Smooth muscle cell (in vitro differentiated cells): Measurements from ENCODE around the gene KMT5B. TPM values are rescaled to one million over a fixed set of nuclear protein-coding genes. Genes with fewer than 3 reads are reported as not detected.

ENCODE experiments used
- DNase-seq: peaks from one replicate; lab custom pipeline; 2025; ENCODE audit not compliant: unreplicated experiment; lab: John Stamatoyannopoulos, UW
- H2AFZ ChIP-seq: fragments of 200-600 bp; sonication (generic); 2 replicates; pipeline ENCODE4 v1.6.0; 2016; ENCODE audit warnings: antibody characterized with exemption, low read depth, mild to moderate bottlenecking
- H3F3A ChIP-seq: fragments of 200-600 bp; sonication (generic); 2 replicates; pipeline ENCODE4 v1.6.0; 2017; ENCODE audit warnings: antibody characterized with exemption, low read depth
- H3K27ac ChIP-seq: fragments of 200-600 bp; sonication (generic); 2 replicates; pipeline ENCODE4 v1.5.1; 2016; ENCODE audit warnings: low read depth, mild to moderate bottlenecking
- H3K27me3 ChIP-seq: fragments of 200-600 bp; sonication (generic); 2 replicates; pipeline ENCODE4 v1.6.1; 2016; ENCODE audit warnings: low read depth, mild to moderate bottlenecking
- H3K36me3 ChIP-seq: fragments of 200-600 bp; sonication (generic); 2 replicates; pipeline ENCODE4 v1.5.1; 2016; ENCODE audit warnings: low read depth
- H3K4me1 ChIP-seq: fragments of 200-600 bp; sonication (generic); 2 replicates; pipeline ENCODE4 v1.5.1; 2016; ENCODE audit warnings: low read depth
- H3K4me2 ChIP-seq: fragments of 200-600 bp; sonication (generic); 2 replicates; pipeline ENCODE4 v1.6.0; 2016; ENCODE audit warnings: mild to moderate bottlenecking
- H3K4me3 ChIP-seq: fragments of 200-600 bp; sonication (generic); 2 replicates; pipeline ENCODE4 v1.5.1; 2016; ENCODE audit warnings: mild to moderate bottlenecking
- H3K79me2 ChIP-seq: fragments of 200-600 bp; sonication (generic); 2 replicates; pipeline ENCODE4 v1.6.0; 2016; ENCODE audit warnings: low read depth, mild to moderate bottlenecking
- H3K9ac ChIP-seq: fragments of 200-600 bp; sonication (generic); 2 replicates; pipeline ENCODE4 v1.6.0; 2016; ENCODE audit warnings: low read depth
- H3K9me3 ChIP-seq: fragments of 200-600 bp; sonication (generic); replicated peaks from 2 replicates; pipeline ENCODE4 v1.5.1; 2016; ENCODE audit warnings: low read depth
- H4K20me1 ChIP-seq: fragments of 200-600 bp; sonication (generic); 2 replicates; pipeline ENCODE4 v1.6.0; 2016; ENCODE audit warnings: low read depth
- WGBS: methylation state at CpG from one replicate; pipeline ENCODE4 v1.1.7; 2016; ENCODE audit warnings: low lambda C conversion rate; 5-methylcytosine and 5-hydroxymethylcytosine counted together
- polyA plus RNA-seq: library from polyadenylated mRNA; unstranded; fragments of >200 nt; fragmentation: Nextera tagmentation; extraction: Ambion mirVana; gene quantifications from 2 replicates; pipeline ENCODE4 v1.2.1, GENCODE V29; 2016
- total RNA-seq: library from RNA; depleted of rRNA; stranded (reverse); fragments of >200 nt; gene quantifications from 2 replicates; pipeline ENCODE4 v1.2.3, GENCODE V29; 2014
- TF ChIP-seq, protein P1 (sequence below): fragments of 200-600 bp; sonication (generic); IDR thresholded peaks from 2 replicates; pipeline ENCODE4 v1.5.1; 2017; ENCODE audit warnings: borderline replicate concordance, mild to moderate bottlenecking, antibody characterized with exemption; ENCODE audit not compliant: insufficient read depth, poor library complexity, severe bottlenecking

Gene KMT5B
- total and polyA plus RNA-seq, 2 experiments from 2014 or later = 32.1 to 35.0 TPM

DNA sequence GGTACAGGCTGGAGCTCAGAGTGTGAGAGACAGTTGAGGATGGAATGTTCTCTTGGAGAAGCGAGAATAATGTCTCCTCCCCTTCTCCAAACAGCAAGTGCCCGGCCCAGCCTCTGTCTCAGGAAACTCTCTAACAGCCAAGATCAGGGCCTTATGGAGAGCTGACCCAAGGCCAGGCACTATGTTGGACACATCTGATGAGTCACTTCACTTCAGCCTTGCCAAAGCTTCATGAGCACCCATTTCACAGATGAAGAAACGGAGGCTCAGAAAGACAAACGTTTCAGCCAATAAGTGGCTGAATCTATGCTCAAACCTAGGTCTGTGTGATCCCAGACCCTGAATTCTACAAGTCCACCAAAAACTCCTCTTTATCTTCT lies 69.8 kb downstream of the KMT5B start:
- WGBS = 91% methylated on average over 4 of the region's 4 CpGs
- TF ChIP-seq, protein P1, sequence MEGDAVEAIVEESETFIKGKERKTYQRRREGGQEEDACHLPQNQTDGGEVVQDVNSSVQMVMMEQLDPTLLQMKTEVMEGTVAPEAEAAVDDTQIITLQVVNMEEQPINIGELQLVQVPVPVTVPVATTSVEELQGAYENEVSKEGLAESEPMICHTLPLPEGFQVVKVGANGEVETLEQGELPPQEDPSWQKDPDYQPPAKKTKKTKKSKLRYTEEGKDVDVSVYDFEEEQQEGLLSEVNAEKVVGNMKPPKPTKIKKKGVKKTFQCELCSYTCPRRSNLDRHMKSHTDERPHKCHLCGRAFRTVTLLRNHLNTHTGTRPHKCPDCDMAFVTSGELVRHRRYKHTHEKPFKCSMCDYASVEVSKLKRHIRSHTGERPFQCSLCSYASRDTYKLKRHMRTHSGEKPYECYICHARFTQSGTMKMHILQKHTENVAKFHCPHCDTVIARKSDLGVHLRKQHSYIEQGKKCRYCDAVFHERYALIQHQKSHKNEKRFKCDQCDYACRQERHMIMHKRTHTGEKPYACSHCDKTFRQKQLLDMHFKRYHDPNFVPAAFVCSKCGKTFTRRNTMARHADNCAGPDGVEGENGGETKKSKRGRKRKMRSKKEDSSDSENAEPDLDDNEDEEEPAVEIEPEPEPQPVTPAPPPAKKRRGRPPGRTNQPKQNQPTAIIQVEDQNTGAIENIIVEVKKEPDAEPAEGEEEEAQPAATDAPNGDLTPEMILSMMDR = no peak
- DNase-seq = no peak

DNA sequence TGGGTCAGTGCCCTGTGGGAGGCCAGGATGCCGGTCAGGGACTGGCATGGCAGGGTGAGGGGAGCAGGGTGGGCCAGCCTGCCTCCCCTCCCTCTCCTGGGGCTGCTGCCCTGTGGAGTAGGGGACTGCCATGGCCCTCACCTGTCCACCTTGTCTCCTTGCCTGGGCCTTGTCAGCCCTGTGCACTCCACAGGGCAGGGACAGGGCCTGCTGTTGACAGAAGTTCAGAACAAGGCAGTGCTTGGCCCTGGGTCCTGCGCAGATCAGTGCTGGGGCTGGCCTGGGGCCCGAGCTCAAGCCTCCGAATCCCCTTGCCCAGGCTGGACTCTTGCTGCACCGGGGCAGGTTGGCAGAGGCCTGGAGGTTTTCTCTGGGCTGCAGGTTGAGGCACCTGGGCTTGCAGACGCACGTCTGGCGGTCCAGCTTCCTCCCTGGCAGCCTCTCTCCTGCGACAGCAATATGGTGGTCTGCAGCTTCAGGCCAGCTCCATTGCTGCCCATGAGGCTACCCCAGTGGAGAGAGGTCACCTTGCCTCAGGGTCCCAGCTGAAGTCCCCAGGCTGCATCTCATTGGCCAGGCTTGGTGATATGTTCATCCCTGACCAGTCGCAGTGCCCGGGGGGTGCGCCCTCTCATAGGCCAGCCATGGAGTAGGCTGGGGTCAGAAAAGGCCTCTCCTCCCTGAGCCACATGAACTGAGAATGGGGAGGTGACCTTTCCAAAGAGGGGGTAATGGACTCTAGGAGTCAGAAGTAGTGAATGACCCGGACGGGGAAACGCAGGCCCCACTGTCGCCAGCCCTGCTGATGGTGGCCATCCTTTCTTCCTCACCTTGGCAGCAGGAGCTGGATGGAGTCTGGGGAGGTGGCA lies 70.4 kb downstream of the KMT5B start:
- DNase-seq = no peak
- Histone ChIP-seq H3K4me3 (no peak overlapping the region), H3K27ac (no peak overlapping the region), H3K4me1 (no peaks in the 10 kb centered on the region), H3K27me3 (no peaks in the 10 kb centered on the region), H3K4me2 (no peak overlapping the region), H4K20me1 (no peaks in the 10 kb centered on the region), H3K36me3 (no peaks in the 10 kb centered on the region), H3K9me3 (no peaks in the 10 kb centered on the region), H3F3A (no peaks in the 10 kb centered on the region), H3K9ac (no peak overlapping the region), H3K79me2 (no peaks in the 10 kb centered on the region), H2AFZ (no peak overlapping the region)
- 86% methylated on average over 16 of the region's 16 CpGs for WGBS
- TF ChIP-seq, protein P1 = no peak

More for the DNA sequence above, 69.8 kb downstream of the KMT5B start:
- H3F3A ChIP-seq = no peaks in the 10 kb centered on the region
- no peaks in the 10 kb centered on the region for H3K4me1 ChIP-seq
- no peaks in the 10 kb centered on the region for H3K79me2 ChIP-seq
- H3K9me3 ChIP-seq = no peaks in the 10 kb centered on the region
- H4K20me1 ChIP-seq = no peaks in the 10 kb centered on the region
- H3K4me3 ChIP-seq = no peak overlapping the region
- H3K27ac ChIP-seq = no peak overlapping the region
- no peak overlapping the region for H3K9ac ChIP-seq
- no peak overlapping the region for H3K4me2 ChIP-seq
- H3K27me3 ChIP-seq = no peaks in the 10 kb centered on the region
- no peak overlapping the region for H2AFZ ChIP-seq
- H3K36me3 ChIP-seq = no peaks in the 10 kb centered on the region

DNA sequence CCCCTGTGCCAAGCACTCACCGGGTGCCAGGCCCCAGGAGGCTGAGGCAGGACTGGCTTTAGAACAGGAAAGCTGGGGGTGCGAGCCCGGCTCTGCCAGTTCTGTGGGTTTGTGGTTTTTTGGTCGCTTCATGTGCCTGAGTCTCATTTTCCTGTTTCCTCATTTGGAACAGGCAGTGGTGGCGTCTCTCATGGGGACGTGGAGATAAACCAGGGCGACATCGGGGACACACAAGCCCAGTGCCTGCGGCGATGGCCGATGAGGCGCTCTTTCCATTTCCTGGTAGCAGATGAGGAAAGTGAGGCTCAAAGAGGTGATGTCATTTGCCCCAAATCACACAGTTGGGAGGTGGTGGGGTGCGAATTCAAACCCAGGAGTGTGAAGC lies 71.1 kb downstream of the KMT5B start:
- Histone ChIP-seq H3K4me3 (no peak overlapping the region), H4K20me1 (no peaks in the 10 kb centered on the region), H3K9me3 (no peaks in the 10 kb centered on the region), H3K4me1 (no peaks in the 10 kb centered on the region), H3K27me3 (no peaks in the 10 kb centered on the region), H3K79me2 (no peaks in the 10 kb centered on the region), H3F3A (no peaks in the 10 kb centered on the region), H3K4me2 (no peak overlapping the region), H2AFZ (no peak overlapping the region), H3K27ac (no peak overlapping the region), H3K9ac (no peak overlapping the region), H3K36me3 (no peaks in the 10 kb centered on the region)
- 86% methylated on average over 13 of the region's 13 CpGs for whole genome bisulfite sequencing
- no peak for DNase-seq
- TF ChIP-seq, protein P1 = no peak
